Stimulated activated CD4-positive, alpha-beta T cell treated with anti-CD3 and anti-CD28 coated beads, Interleukin-12 subunit alpha, Interleukin-12 subunit beta, amount 100 ng/mL, for 48 hours (primary cell): ENCODE measurements around the gene IL20RA.

ENCODE experiments used
- DNase-seq, 3 donors: peaks; one replicate each; pipeline ENCODE4 v3.0.0-alpha.2; 2020; ENCODE audit warnings: low read depth in 2 of 3, low spot score in 1 of 3

IL20RA gene

DNA sequence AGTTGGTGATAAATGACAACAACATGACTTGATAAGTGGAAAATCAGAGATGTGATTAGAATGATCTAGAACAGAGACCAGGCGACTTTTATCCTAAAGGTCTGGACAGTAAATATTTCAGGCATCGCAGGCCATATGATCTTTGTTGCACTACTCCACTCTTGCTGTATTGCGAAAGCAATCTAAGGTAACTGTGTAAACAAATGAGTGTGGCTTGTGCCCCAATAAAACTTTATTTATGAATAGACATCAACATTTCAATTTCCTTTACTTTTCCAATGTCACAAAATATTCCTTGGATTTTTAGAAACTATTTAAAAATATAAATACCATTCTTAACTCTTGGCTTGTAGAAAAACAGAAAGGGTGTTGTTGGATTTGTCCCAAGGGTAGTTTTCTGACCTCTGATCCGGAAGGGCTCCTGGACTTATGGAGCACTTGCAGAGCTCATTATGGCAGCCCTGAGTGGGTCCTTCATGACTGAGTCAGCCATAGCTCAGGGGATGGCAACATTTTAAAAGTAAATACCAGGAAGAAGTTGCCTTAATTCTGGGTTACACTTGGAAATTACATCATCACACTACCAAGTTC is 34.5 kb downstream of the IL20RA start:
- DNase-seq = no peak

DNA sequence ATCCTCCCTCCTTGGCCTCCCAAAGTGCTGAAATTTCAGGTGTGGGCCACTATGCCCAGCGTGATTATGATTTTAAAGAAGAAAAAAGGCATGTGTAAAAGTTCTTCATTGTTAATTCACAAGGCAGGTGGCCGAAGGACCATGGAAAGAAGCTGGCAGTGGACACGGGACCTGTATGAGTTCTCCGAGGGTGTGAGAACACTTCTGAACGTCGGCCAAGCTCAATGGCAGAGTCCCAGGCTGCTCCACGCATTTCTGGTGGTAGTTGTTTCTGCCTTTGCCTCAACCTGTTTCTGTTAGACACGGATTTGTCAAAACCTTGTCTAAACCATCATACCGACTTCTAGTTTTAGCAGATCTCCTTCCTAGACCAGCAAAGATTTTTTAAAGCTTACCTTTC is 36.6 kb downstream of the IL20RA start:
- no peak for DNase-seq

DNA sequence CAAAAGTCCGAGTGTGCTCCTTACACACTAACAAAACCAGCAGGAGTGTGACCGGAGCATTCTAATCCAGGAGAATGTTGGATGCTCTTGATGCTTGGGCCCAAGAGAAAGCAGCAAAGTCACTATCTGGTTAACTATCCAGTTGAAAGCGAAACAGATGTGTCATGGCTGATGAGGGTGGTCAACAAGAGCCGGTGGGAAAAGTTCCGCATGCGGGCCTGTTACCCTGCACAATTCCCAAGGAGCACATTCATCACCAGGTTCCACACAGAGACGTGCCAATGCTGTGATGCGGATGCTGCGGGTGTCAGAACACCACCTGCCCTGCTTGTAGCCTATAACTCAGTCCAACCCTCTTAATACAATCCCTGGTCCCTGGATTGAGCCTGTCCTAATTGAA is 38.7 kb downstream of the IL20RA start:
- no peak for DNase-seq

DNA sequence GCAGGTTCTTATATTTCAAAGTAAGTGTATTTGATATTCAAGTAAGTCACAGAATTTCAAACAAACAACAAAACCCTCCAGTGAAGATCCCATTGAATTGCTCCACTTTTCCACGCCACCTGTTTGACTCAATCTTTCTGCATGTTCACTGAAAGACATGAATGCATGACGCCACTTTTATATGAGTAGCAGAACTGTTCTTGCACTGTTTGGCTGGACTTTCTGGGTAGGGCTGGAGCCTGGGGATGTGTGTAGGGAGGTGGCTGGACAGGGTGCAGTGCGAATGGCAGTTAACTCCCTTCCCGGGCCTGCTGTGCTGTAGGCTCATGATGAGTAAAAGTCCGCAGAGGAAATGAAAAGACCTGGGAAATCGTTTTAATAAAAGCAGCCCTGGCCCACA is 39.7 kb downstream of the IL20RA start:
- DNase-seq = no peak

DNA sequence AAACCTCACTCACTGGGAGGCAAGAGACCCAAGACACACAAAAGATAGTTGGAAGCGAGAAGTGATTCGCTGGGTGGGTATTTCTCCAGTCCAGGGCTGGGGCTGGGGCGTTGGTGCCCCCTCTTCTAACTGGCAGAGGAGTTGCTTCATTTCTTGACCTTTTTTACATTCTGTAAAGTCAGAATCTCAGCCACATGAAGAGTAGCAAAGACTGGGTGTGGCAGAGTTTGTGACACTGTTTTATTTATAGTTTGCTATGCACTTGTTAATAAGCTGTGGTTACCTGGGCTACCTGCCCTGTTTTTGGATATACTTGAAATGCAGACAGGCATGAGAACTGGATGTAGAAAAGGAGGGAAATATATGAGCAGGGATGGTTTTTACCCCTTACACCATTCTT is 42.3 kb downstream of the IL20RA start:
- no peak for DNase-seq

DNA sequence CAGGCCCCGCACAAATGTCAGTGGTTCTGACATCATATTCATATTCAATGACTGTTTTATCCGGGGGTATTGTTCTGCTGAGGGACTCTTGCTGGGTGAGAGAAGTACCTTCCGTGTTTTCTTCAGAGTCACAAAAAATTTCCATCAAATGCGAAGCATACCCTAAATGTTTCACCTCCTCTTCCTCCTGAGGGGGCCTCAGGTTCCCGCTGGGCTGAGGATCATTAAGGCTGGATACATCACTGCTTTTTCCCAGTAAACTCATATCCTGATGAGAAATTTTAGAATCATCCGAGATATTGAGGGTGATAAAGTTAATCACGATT is 42.8 kb downstream of the IL20RA start:
- no peak for DNase-seq

DNA sequence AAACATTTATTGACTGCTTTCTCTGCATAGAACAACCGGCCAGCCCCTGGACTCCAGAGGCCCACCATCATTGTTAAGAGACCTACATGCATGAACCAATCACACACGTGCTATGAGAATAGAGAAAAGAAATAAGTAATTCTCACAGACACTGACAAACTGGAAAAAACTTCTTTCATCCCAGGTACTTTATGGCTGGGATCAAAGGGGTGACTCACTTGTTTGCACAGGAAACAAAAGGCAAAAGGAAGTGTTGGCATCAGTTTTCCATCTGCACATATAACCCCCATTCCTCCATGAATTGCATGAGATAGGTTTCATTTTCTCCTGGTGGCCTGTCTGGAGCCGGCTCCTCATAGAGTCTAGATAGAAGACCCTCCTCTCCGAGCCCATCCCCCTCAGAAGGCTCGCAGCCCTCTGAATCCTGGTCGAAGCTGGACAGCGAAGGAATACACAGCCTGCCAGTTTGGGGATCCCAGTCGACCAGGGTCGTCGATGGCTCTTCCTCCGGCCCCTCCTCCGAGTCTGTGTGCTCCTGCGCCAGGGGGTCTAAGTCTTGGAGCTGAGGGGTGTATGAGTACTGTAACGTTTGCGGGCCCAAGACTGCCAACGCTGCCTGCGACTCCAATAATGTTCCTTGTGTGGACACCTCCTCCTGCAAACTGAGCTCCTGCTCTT is 43.3 kb downstream of the IL20RA start:
- no peak for DNase-seq

DNA sequence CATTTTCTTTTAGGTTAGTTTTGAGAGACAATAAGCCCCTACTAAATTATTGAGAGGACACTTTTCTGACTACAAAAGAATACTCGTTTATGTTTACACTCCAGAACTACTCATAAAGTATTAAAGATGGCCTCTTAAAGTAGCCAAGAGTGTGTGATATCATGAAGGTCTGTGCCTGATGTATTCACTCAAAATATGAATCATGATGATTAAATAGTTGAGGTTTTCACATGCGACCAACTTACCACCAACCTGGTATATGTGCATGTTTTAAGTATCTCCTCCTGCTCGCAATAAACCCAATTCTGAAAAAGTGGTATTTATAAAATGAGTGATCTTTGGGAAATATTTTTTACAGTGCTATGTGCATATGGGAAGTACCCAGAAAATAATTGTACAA is 43.9 kb downstream of the IL20RA start:
- no peak for DNase-seq

DNA sequence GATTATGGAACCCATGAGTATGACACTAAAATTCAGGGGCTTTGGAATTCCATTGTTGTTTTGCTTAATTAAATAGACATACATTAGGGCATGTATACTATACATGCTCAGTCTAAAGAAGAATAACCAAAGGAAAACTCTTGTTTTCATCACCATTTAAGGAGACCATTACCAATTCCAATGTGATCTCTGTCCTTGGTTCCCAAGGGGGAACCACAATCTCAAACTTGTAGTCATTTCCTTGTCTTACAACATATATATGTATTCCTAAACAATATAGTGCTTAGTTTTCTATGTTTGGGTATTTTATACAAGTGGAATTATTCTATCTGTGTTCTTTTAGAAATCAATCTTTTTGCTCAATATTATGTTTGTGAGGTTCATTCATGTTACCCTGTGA is 49.2 kb downstream of the IL20RA start:
- DNase-seq = no peak

DNA sequence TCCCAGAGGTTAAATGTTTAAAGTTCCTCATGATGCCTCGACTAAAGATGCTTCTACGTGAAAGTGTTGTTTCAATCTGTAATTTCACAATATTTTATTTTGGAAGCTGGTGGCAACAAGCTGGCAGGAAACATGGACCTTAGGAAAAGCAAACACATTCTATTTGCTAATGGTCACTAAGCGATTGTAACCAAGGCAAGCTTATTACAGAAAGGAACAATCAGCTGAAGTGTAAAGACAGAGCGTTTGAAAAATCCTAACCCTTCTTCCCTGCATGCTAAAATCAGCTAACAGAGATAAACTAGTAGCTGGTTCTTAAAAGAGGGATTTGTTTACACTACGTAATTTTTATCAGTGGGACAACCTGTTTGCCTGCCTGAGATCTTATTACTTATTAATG is 50.0 kb downstream of the IL20RA start:
- DNase-seq = no peak

DNA sequence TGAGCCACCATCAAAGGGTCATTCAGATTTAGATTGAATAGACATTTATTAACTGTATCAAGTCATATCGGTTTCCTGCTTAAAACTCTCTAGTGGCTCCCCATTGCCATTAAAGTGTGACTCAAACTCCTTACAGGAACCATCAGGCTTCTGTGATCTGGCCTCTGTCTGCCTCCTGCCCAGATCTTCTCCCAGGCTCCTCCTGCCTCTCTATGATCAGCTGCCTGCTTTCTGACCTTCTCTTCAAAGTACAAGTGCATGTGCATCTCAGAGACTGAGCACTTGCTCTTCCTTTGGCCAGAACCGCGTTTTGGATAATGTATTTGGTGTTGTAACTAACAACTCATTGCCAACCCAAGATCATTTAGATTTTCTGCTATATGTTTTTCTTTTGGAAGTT is 52.7 kb downstream of the IL20RA start:
- no peak for DNase-seq

DNA sequence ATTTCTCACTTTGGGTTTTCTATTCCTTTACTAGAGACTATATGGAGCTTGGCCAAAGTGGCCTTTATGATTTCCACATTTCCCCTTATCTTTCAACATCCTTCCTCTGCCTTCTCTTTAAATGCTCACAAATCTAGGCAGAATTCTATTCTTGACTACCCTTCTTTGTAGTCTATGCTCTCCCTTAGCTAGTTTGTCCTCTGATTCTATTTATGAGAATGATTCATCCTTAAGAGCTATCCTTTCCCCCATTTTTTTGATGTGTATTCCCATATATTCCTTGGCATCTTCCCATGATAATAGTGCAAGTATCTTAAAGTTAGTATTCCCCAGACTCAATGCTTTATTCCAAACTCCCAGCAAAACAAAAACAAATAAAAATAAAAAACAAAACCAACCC is 53.1 kb downstream of the IL20RA start:
- no peak for DNase-seq

DNA sequence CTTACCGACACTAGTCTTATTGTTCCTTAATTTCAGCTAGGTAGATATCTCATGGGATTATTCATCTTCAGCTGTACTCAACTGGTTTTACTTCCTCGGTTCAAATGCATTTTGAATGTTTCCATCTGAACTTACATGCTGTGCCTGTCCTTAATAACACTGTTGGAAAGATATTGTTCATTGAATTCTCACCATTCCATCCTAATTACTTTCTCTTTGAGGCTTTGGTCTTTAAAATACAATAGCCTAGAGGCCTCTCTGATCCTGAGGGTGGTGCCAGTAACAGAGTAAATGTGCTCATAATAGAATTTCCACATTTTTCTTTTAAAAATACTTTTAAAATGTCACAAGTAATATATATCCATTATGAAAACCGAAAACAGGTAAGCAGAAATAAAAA is 54.0 kb downstream of the IL20RA start:
- DNase-seq = no peak

DNA sequence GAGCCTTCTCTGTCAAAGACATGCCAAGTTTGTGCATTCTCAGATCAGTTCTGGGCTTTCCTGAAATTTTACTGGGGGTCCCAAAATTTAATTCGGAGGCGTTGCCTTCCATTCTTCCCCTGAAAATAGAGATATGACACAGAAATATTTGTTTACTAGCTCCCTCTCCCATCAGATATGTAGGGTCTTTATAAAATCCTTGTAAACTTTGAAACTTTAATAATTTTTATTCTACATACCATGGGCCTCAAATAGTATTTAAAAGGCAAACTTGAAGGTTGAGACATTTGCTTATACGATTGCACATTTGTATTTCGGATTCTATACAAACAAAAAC is 54.6 kb downstream of the IL20RA start:
- no peak for DNase-seq

DNA sequence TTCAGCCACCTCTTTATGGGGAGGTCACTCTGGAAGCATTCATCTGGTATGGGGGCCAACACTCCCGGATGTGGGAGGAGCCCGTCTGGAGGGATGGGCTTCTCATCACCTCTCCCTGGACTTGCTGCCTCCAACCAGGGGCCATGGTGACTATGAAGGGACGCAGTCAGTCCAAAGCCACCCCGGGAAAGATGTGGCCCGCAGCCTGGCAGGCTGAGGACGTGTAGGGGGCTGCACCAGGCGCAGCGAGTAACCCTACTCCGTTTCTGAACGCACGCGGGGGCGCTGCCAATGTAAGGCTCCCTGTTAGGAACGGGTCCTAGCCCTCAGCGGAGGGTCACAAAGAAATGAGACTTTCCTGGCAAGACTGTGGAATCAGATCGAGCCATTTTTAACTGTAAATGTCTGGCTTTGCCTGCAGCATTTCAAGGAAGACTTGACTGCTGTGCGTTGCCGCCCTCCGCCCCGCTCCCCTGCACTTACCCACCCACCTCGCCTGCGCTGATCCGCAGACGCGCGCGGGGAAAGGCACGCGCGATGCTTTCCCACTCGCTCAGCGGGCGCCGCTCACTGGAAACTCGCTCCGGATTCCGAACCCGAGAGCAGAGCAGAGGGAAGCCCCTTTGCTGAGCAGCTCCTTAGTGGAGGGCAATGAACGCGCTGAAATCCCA is 55.1 kb downstream of the IL20RA start:
- no peak for DNase-seq

DNA sequence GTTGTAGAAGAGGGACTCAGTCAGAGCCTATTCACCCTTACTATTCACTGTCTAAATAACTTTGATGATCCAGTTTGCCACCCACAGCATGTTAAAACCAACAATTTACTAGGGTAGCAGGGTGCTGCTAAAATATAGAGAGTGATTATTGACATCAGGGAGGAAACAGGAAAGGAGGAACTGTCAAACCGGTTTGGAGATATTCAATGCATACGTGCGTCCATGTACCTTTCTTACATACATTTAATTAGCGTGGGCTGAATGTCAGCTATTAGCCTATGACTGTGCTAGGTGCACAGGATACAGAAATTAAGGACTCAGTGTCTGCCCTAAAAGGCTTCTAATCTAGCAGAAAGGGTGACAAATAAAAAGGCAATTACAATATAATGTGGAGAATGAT is 57.2 kb downstream of the IL20RA start:
- DNase-seq = no peak

DNA sequence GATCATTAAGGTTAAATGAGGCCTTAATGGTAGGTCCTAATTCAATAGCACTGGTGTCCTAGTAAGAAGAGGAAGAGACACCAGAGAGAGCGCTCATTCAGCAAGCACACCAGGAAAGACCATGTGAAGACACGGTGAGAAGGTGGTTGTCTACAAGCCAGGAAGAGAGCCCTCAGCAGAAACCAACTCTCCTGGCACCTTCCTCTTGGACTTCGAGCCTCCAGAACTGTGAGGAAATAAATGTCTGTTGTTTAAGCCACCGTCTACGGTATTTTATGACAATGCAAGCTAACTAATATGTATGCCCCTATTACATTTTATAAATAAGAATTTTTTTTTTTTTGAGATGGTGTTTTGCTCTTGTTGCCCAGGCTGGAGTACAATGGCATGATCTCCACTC is 59.3 kb downstream of the IL20RA start:
- DNase-seq = no peak

DNA sequence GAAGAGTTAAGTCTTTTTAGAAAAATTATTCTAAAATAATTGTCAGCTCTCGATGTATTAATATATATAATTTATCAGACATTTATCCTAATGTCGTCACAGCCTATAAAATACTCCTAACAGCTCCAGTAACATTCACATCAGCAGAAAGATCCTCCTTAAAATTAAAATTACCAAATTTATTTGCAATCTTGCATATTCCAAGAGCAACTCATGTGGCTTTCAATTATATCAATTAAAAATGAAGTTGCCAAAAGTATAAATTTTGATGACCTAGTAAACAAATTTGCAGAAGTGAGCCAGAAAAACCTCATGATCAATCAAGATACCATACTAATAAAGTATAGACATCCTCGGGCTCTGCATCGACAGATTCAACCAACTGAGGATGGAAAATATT is 60.2 kb downstream of the IL20RA start:
- no peak for DNase-seq

DNA sequence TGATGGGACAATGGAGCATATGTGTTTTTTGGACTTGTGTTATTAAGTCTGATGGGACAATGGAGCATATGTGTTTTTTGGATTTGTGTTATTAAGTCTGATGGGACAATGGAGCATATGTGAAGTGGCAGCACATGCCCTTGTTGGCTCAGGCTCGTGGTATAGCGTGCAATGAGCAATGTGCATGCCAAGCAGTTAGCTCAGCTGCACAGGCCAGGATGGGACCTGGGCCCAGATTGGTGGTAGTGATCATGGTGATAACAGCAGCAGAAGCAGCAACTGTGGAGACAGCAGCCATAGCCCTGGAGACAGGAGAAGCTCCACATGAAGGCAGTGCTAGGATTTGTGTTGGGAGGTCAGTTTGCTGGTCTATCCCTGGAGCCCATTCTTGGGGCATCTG is 61.1 kb downstream of the IL20RA start:
- DNase-seq = no peak

DNA sequence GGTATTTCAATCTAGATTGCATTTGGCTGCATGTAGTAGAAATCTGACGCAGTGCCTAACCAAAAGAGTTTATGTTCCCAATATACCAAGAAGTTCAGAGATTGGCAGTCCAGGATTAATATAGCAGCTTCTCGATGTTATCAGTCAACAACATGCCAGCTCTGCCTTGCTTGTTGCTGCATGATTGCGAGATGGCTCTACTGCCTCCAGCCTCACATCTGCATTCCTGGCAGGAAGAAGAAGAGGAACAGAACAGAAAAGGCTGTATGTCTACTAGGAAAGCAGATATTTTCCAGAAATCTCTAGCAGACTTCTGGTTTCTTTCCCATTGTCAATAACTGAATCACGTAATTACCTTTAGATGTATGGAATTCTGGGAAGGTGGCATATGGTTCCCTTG is 61.8 kb downstream of the IL20RA start:
- no peak for DNase-seq

DNA sequence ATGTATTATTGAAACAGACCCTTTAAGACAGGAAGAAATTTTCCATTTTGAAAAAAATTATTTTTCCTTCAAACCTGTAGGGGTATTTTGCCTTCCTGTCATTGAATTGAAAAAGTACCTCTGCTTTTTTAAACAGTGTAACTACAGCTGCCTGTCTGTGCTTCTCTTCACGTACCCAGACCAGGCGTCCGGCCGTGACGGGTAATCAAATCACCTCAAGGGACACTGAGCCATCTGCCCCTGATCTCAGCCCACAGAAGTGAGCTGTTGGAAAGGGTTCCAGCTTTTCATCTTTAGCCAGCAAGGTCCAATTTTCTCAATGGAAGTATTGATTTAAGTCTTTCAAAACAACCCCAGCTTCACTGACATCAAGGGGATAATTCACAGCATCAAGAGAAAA is 64.7 kb downstream of the IL20RA start:
- DNase-seq = no peak

DNA sequence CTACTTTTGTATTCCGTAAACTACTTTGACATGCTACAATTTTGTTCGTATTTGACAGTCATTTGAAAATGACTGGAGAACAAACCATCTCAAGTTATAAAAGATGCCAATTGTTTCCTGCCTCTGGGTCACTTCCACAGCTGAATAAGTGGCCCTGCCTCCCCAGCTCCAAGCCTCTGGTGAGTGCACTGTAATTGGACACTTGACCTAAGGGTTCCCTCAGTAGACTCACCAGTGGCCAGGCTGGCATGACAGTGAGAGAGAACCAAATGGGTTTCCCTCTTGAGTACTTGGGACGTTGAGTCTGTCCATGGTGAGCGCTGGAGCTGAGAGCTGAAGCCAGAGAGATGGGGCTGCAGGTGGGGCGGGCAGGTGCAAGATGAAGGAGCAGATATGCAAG is 65.6 kb downstream of the IL20RA start:
- DNase-seq = no peak

DNA sequence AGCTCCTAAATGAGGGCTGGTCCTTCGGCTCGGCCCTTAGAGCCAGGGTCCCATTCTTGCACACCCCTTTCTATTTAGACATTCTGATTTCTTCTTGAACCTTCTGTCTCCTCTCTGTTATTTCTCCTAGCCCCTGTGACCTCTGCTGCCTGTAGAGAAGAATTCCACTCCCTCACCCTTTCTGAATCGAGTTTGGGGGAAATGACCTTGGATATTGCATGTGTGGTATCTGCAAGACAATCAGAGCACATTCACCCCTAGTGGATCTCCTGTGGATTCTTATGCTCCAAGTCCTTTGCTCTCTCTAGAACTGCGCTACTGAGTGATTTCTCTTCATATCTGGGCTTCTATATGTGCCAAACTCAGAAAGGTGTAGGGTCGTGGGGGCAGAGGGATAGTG is 67.7 kb downstream of the IL20RA start:
- no peak for DNase-seq
